HG03354 (cell line): ENCODE measurements around the gene CCR5AS.
"Not testable (repeated sequence)": the region's sequence is repeated elsewhere in the genome, so short reads cannot be mapped to it uniquely, and the experiment has no call there.

Source experiments
- ATAC-seq: cut with Tn5 transposase; IDR thresholded peaks from one replicate; pipeline ENCODE4 v1.9.1; 2021; ENCODE audit warnings: mild to moderate bottlenecking; ENCODE audit not compliant: unreplicated experiment, poor library complexity, severe bottlenecking

CCR5AS gene

GRCh38 chr3:46407970-46408369 is 1.1 kb upstream of the CCR5AS start:
- no peak for ATAC-seq

GRCh38 chr3:46406443-46406787 is 451 bp downstream of the CCR5AS start:
- ATAC-seq: no peak

GRCh38 chr3:46405301-46406019 is 1.4 kb downstream of the CCR5AS start:
- no peak for ATAC-seq

GRCh38 chr3:46402902-46403301 is 4.0 kb downstream of the CCR5AS start:
- not testable (repeated sequence) for ATAC-seq

- no peak for ATAC-seq
Observed at GRCh38 chr3:46401579-46401978, 5.3 kb downstream of the CCR5AS start.

- no peak for ATAC-seq
Observed at GRCh38 chr3:46400846-46401245, 6.0 kb downstream of the CCR5AS start.

GRCh38 chr3:46400000-46400734 is 6.7 kb downstream of the CCR5AS start:
- ATAC-seq: no peak

GRCh38 chr3:46399557-46399956 is 7.3 kb downstream of the CCR5AS start:
- no peak for ATAC-seq

- ATAC-seq: no peak
Observed at GRCh38 chr3:46399098-46399497, 7.8 kb downstream of the CCR5AS start.

- ATAC-seq: no peak
Observed at GRCh38 chr3:46398186-46398955, 8.5 kb downstream of the CCR5AS start.

- ATAC-seq: no peak
Observed at GRCh38 chr3:46397111-46397510, 9.8 kb downstream of the CCR5AS start.

- ATAC-seq: peak; percentile 43
Observed at GRCh38 chr3:46395766-46396530, 10.9 kb downstream of the CCR5AS start.

GRCh38 chr3:46395210-46395661 is 11.6 kb downstream of the CCR5AS start:
- no peak for ATAC-seq

GRCh38 chr3:46393554-46394434 is 13.1 kb downstream of the CCR5AS start:
- no peak for ATAC-seq

GRCh38 chr3:46393011-46393410 is 13.9 kb downstream of the CCR5AS start:
- ATAC-seq: no peak

GRCh38 chr3:46391526-46391925 is 15.3 kb downstream of the CCR5AS start:
- ATAC-seq: not testable (repeated sequence)

- no peak for ATAC-seq
Observed at GRCh38 chr3:46389306-46389705, 17.6 kb downstream of the CCR5AS start.

GRCh38 chr3:46388847-46389246 is 18.0 kb downstream of the CCR5AS start:
- ATAC-seq: not testable (repeated sequence)

GRCh38 chr3:46386205-46386604 is 20.7 kb downstream of the CCR5AS start:
- no peak for ATAC-seq
